Endothelial cell of umbilical vein (primary cell): ENCODE measurements around the gene UCMA. TPM values are rescaled to one million over a fixed set of nuclear protein-coding genes. Genes with fewer than 3 reads are reported as not detected.

ENCODE experiments used
- BruUV-seq: library from RNA; stranded (reverse); fragments of 400-500 nt; replicated peaks from 2 replicates; lab custom pipeline; 2021; lab: Mats Ljungman, UMichigan
- CTCF ChIA-PET: fragments of 300-600, 350-600 bp; sonication (Branson Sonifier 250); formaldehyde crosslinking; loops from one replicate; lab custom pipeline; 2021; ENCODE audit warnings: antibody characterized with exemption, inconsistent platforms; lab: Charles Lee
- POLR2A ChIA-PET: fragments of 300-600, 350-600 bp; sonication (Branson Sonifier 250); formaldehyde crosslinking; loops from one replicate; lab custom pipeline; 2021; ENCODE audit warnings: antibody characterized with exemption, inconsistent platforms; lab: Charles Lee
- DNase-seq: peaks from one replicate; pipeline ENCODE4 v3.0.0-alpha.2; 2011; ENCODE audit warnings: low read depth, low spot score
- FAIRE-seq: peaks from 2 replicates; lab custom pipeline; 2011; peaks lifted over from hg19 to GRCh38; lab: Jason Lieb, UNC
- H2AFZ ChIP-seq: 2 replicates; pipeline ENCODE4 v1.6.0; 2012; ENCODE audit warnings: low read depth, low read length, control low read depth, inconsistent platforms
- H3K27ac ChIP-seq: 2 replicates; pipeline ENCODE4 v1.5.1; 2011; ENCODE audit warnings: low read depth, mild to moderate bottlenecking, control low read depth, low read length, moderate library complexity; ENCODE audit not compliant: insufficient read depth
- H3K27me3 ChIP-seq, 2 experiments: 2 replicates each; pipeline versions ENCODE4 v1.6.0 to v1.6.1; 2011; ENCODE audit warnings: low read length in 2 of 2, mixed read lengths in 1 of 2; ENCODE audit not compliant: control insufficient read depth in 2 of 2, insufficient read depth in 2 of 2
- H3K36me3 ChIP-seq, 2 experiments: 2 replicates in 1 of 2; 3 replicates in 1 of 2; pipeline ENCODE4 v1.5.1; 2011; ENCODE audit warnings: low read length in 2 of 2, mild to moderate bottlenecking in 1 of 2, moderate library complexity in 1 of 2; ENCODE audit not compliant: control insufficient read depth in 2 of 2, insufficient read depth in 2 of 2; ENCODE audit errors: extremely low read depth in 1 of 2
- H3K4me1 ChIP-seq: 3 replicates; pipeline ENCODE4 v1.5.1; 2011; ENCODE audit warnings: mild to moderate bottlenecking, low read length; ENCODE audit not compliant: control insufficient read depth, insufficient read depth; ENCODE audit errors: extremely low read depth
- H3K4me2 ChIP-seq: 2 replicates; pipeline ENCODE4 v1.6.1; 2011; ENCODE audit warnings: low read length, control low read depth, mixed read lengths; ENCODE audit not compliant: insufficient read depth
- H3K4me3 ChIP-seq, 3 experiments: fragments of 200-600 bp in 1 of 3; sonication (generic), shearing (Covaris generic) in 1 of 3; replicated peaks in 1 of 3; 2 replicates each; pipeline ENCODE4 v1.5.1; 2011 to 2016; ENCODE audit warnings: control low read depth in 3 of 3, low read length in 3 of 3, mild to moderate bottlenecking in 2 of 3, inconsistent platforms in 1 of 3, low read depth in 1 of 3, moderate library complexity in 1 of 3; ENCODE audit not compliant: insufficient read depth in 1 of 3
- H3K79me2 ChIP-seq: 2 replicates; pipeline ENCODE4 v1.6.0; 2012; ENCODE audit warnings: low read length, inconsistent platforms; ENCODE audit not compliant: control insufficient read depth, insufficient read depth
- H3K9ac ChIP-seq: replicated peaks from 2 replicates; pipeline ENCODE3; 2011; ENCODE audit warnings: low read length, control low read depth; ENCODE audit not compliant: insufficient read depth; ENCODE audit errors: extremely low read depth
- H3K9me1 ChIP-seq: replicated peaks from 3 replicates; pipeline ENCODE4 v1.6.0; 2011; ENCODE audit warnings: mild to moderate bottlenecking, low read length; ENCODE audit not compliant: control insufficient read depth, insufficient read depth; ENCODE audit errors: extremely low read depth
- H3K9me3 ChIP-seq: replicated peaks from 2 replicates; pipeline ENCODE4 v1.5.1; 2012; ENCODE audit warnings: low read length, inconsistent platforms; ENCODE audit not compliant: control insufficient read depth, insufficient read depth
- H4K20me1 ChIP-seq: replicated peaks from 2 replicates; pipeline ENCODE3; 2011; ENCODE audit warnings: mild to moderate bottlenecking, low read length; ENCODE audit not compliant: control insufficient read depth, insufficient read depth; ENCODE audit errors: extremely low read depth
- CTCF ChIP-seq, 2 donors: IDR thresholded peaks; 1 replicate in 1 of 2; 2 replicates in 1 of 2; pipeline ENCODE4 v1.5.1; 2011; ENCODE audit warnings: low read length in 2 of 2, mild to moderate bottlenecking in 2 of 2, moderate library complexity in 2 of 2, control low read depth in 1 of 2, inconsistent platforms in 1 of 2, low read depth in 1 of 2; ENCODE audit not compliant: insufficient read depth in 1 of 2; ENCODE audit errors: extremely low read depth in 1 of 2
- EZH2 ChIP-seq: IDR thresholded peaks from 2 replicates; pipeline ENCODE4 v1.6.1; 2012; ENCODE audit warnings: borderline replicate concordance, low read depth, mild to moderate bottlenecking, moderate library complexity, low read length, inconsistent platforms; ENCODE audit not compliant: severe bottlenecking
- FOS ChIP-seq: IDR thresholded peaks from 2 replicates; pipeline ENCODE4 v1.6.1; 2011; ENCODE audit warnings: mild to moderate bottlenecking, low read length, moderate library complexity, borderline replicate concordance; ENCODE audit not compliant: insufficient read depth
- GATA2 ChIP-seq: IDR thresholded peaks from 2 replicates; pipeline ENCODE4 v1.7.0; 2011; ENCODE audit warnings: low read depth, mild to moderate bottlenecking, moderate library complexity, mixed read lengths, low read length; ENCODE audit not compliant: insufficient read length, insufficient read depth
- JUN ChIP-seq: IDR thresholded peaks from 2 replicates; pipeline ENCODE4 v1.6.1; 2011; ENCODE audit warnings: borderline replicate concordance, low read depth; ENCODE audit not compliant: insufficient read length, insufficient read depth
- MAX ChIP-seq: IDR thresholded peaks from 2 replicates; pipeline ENCODE4 v1.6.1; 2011; ENCODE audit not compliant: insufficient read depth, insufficient read length
- MYC ChIP-seq: IDR thresholded peaks from one replicate; pipeline ENCODE4 v1.6.1; 2011; ENCODE audit warnings: mild to moderate bottlenecking, low read depth, low read length
- POLR2A ChIP-seq: IDR thresholded peaks from 2 replicates; pipeline ENCODE4 v1.6.1; 2012; ENCODE audit warnings: low read depth, mild to moderate bottlenecking, control low read depth, low read length
- POLR2AphosphoS5 ChIP-seq: IDR thresholded peaks from 2 replicates; pipeline ENCODE4 v1.6.1; 2012; ENCODE audit warnings: low read depth, mild to moderate bottlenecking, control low read depth, low read length, moderate library complexity; ENCODE audit not compliant: insufficient read depth
- dilution Hi-C: fragments of 300-500 bp; cut with MboI; formaldehyde crosslinking; loops from one replicate; pipeline ENCODE4 v1.15.0; 2019; ENCODE audit warnings: low sequenced_read_pairs; ENCODE audit not compliant: extremely low pct_ligation_motif_present
- intact Hi-C: fragments of 100-400 bp; cut with micrococcal nuclease; formaldehyde crosslinking; loops from one replicate; pipeline ENCODE4 v1.10.0; 2022
- polyA plus RNA-seq, 4 experiments: library from polyadenylated mRNA; depleted of rRNA in 3 of 4; stranded (reverse) in 3 of 4; unstranded in 1 of 4; fragments of >200 nt; gene quantifications; 2 replicates each; pipeline versions ENCODE4 v1.2.1 to v1.2.3, GENCODE V29; 2011 to 2012; ENCODE audit warnings: missing spikeins in 1 of 4
- total RNA-seq: library from RNA; stranded (reverse); gene quantifications from 2 replicates; pipeline ENCODE4 v1.2.3, GENCODE V29; 2021

The UCMA gene
- total and polyA plus RNA-seq, 2 donors (not counting 3 experiments of a cell fraction or from before 2014, with no cell fraction given) = not detected

DNA sequence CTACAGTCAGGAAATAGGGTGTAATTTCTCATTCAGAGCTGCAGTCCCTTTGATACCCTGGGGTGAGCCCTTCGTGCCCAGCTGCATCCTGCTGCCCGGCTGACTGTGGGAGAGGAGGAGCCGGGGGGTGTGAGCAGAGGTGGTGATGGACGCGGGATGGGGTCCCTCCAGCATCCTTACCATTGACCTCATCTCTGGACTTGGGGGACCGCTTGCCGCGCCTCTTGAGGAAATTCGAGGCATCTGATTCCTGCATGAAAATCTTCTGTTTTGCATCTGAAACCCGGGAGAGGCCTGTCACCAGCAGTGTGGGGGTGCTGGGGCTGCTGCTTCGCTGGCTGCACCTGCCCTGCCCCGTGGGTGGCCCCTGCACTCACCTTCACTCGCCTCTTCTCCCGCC, 816 bp downstream of the UCMA start:
- Histone ChIP-seq H3K79me2 (no peaks in the 10 kb centered on the region), H3K9me1 (no peaks in the 10 kb centered on the region), H3K27ac (no peak overlapping the region), H3K9me3 (no peaks in the 10 kb centered on the region), H4K20me1 (no peaks in the 10 kb centered on the region), H3K9ac (no peak overlapping the region), H3K27me3 (peaks cover 3 to 6% of the 10 kb centered on the region in 2 experiments), H3K4me1 (no peaks in the 10 kb centered on the region), H3K4me2 (no peak overlapping the region), H3K4me3 (no peak overlapping the region), H2AFZ (no peak overlapping the region), H3K36me3 (no peaks in the 10 kb centered on the region)
- dilution Hi-C loops (no loop called here), intact Hi-C loops (no loop called here)
- ChIA-PET POLR2A (no interaction called here), CTCF (no interaction called here)
- TF ChIP-seq EZH2 (no peak), JUN (no peak), GATA2 (no peak), POLR2AphosphoS5 (no peak), CTCF (IDR thresholded peaks at IDR 0.05; ENCODE audit: extremely low read depth in 1 of 2, insufficient read depth in 1 of 2, low read depth in 1 of 2, low read length in 2 of 2) (no peak)
- FAIRE-seq (no peak), DNase-seq (no peak)
- BruUV-seq = no TSS peak

DNA sequence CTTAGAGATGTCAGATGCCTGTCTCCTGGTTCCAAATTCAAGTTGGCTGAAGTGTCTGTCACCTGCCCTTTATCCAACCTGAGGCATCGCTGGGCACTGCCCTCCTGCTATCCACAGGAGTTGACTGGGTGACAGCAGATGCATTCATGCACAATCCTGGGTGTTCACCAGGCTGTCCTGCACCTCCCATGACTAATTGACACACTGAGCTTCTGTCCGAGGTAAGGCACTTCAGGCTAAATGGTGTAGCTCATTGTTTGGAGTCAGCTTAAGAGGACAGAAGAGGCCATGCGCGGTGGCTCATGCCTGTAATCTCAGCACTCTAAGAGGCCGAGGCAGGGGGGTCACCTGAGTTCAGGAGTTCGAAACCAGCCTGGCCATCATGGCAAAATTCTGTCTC, 2.4 kb downstream of the UCMA start:
- CTCF ChIA-PET = no interaction called here

More for the DNA sequence above, 2.4 kb downstream of the UCMA start:
- Histone ChIP-seq H3K4me2 (no peak overlapping the region), H2AFZ (no peak overlapping the region), H3K27me3 (peaks cover 3 to 6% of the 10 kb centered on the region in 2 experiments), H4K20me1 (no peaks in the 10 kb centered on the region), H3K4me3 (no peak overlapping the region), H3K9me1 (no peaks in the 10 kb centered on the region), H3K36me3 (no peaks in the 10 kb centered on the region), H3K79me2 (no peaks in the 10 kb centered on the region), H3K27ac (no peak overlapping the region), H3K4me1 (no peaks in the 10 kb centered on the region), H3K9ac (no peak overlapping the region), H3K9me3 (no peaks in the 10 kb centered on the region)
- no peak for DNase-seq
- FAIRE-seq = peak; percentile 18
- BruUV-seq = no TSS peak
- intact Hi-C loops (no loop called here), dilution Hi-C loops (no loop called here)
- POLR2A ChIA-PET = no interaction called here
- TF ChIP-seq GATA2 (no peak), EZH2 (no peak), JUN (no peak), POLR2AphosphoS5 (no peak), CTCF (IDR thresholded peaks at IDR 0.05; ENCODE audit: extremely low read depth in 1 of 2, insufficient read depth in 1 of 2, low read depth in 1 of 2, low read length in 2 of 2) (no peak), POLR2A (no peak), MYC (no peak), FOS (no peak), MAX (no peak)
